Activated CD4-positive, alpha-beta T cell treated with anti-CD3 and anti-CD28 coated beads for 48 hours (primary cell): Measurements from ENCODE around the gene ABT1.
A peak's percentile ranks its signal among the peaks of the same experiment; 100 is the strongest.

Experiments used
- DNase-seq: peaks from one replicate; pipeline ENCODE4 v3.0.0-alpha.2; 2020

Gene ABT1

DNA sequence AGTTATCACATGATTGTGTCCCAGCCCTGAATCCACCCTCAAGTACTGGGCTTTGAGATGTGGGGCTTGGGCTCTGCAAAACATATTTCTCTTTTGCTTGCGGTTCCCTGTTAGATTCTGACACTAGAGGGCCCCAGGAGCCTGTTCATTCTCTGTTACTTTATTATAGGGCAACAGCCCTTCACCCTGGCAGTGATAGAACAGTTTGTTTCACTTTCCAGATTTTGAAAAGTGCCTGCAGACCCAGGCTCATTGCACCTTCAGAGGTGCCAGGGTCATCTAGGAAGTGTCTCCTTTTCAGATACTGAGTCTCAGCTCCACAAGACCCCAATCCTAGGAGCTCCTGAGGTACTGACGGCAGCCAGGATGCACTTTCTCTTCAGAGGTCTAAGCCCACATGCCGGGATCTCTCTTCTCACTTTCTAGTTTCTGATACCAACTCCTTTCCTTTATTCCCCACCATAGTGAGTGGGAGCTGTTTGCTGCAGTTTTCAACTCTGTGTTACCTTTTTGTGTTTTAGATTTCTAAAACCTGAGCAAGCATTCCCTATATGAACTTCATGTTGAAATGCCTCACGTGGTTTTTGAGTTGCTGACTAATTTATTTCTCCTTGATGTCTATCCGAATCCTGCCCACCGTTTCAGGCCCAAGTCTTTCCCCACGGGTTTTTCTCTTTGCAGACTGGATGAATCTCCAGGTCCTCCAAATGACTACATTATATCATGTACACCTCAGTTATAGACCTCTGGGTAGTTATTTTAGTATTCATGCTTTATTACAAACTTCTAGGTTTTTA lies 10.9 kb downstream of the ABT1 start:
- peak; percentile 64 for DNase-seq

DNA sequence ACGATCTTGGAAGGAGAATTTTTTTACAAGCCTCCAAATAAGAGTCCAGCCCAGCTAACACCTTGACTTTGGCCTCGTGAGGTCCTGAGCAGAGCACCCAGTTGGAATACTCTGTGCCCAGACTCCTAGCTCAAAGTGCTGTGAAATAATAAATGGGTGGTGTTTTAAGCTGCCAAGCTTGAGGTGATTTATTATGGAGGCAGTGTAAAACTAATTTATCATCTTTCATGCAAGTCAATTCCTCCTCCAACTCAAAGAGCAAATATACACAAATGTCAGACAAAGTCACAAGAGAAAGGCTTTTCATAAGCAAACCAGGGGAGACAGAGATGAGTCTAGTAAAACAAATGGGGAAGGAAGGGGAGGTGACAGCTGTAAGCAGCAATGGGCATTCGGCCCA lies 12.7 kb downstream of the ABT1 start:
- no peak for DNase-seq

DNA sequence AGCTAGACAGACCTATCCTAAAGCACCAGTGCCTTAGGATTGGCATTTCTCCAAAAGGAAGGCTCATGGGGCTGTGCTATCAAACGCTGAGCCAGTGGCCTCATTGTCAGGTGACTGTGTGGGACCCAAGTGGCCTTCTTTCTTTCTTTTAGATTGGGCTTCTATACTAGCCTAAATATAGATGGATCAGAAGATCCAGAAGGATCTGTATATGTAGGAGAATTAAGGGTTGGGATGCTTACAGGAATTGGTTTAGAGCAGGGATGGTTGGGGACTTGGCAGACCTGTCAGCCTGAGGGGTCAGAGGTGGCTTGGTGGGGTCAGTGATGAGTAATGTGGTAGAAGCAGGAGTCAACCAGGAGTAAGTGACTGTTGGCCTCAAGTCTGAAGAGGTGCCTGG lies 14.8 kb downstream of the ABT1 start:
- no peak for DNase-seq

DNA sequence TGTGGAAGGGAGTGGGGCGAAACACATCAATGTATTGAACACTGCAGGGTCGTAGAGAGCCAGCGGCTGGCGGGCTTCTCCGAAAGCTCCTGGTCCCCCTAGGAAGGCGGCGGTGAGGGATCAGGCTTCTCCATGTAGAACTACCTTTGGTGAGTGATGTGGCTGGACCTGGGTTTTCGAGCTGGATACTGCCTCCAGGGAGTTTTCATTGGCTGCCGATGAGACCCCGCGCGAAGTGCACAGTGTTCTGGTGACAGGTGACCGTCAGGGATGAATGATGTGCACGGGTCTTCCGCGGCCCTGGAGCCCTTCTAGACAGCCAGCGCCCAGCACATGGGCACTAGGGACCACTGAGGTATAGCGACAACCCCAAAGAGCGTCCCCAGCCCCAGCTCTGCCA lies 16.4 kb downstream of the ABT1 start:
- DNase-seq = no peak

DNA sequence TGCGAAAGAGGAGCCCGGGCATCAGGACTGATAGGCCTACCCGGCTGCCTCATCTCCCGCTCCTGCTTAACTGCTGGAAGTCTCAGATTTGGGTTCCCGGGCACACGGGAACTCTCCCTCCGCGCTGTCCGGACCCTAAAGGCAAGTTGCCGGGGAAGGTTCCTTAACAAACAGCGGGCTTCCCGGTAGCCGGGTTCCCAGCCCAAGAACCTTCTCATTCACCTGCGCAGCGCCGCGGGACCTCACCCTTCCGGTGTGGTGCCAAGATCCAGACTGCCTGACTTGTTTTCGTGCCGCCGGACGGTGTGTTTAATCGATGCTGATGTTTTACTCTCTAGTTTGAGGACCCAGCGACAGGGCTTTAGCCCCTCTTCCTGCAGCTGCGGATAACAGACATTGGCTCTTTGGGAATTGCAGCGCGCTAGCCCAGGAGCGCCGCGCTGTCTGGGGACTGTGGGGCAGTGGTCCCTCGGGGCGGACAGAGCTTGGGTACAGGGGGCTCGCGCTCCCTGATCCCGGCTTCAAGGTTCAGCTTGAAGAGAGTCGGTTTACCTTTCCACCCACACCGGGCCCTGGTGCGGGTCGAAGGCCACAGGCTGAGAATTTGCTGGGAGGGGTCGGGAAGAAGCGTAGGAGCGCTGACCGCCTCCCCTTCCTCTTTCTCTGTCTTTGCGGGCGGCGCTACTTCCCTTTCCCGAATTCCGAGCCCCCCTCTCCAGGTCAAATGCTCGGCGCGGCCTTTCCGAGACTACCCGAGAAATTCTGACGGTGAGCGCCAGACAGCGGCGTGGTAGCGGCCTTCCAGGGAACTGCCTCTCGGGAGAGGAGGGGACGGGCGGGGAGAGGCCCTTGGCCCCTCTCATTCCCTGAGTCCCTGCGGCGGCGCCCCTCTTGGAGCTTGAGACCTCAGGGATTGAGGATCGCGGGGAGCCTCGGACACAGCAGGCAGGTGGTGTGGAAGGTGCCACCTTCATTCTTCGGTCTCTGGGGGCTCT lies 17.2 kb downstream of the ABT1 start:
- peak; percentile 40 for DNase-seq

DNA sequence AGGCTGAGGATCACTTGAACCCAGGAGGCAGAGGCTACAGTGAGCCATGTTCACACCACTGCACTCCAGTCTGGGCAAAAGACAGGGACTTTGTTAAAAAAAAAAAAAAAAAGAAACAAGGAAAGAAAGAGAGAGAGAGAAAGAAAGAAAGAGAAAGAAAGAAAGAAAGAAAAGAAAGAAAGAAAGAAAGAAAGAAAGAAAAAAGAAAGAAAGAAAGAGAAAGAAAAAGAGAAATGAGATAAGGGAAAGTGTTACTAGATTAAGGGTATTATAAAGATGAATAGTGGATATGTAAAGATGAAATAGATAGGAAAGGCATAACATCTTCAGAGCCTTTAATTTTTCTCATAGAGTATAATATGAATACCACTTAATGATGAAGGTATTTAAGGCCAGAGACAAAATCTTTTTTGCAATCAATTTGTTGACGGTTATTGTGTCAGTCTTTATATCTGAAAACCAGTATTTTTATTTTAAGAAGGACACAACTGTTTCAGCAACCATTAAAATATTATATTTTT lies 26.6 kb downstream of the ABT1 start:
- DNase-seq = no peak

DNA sequence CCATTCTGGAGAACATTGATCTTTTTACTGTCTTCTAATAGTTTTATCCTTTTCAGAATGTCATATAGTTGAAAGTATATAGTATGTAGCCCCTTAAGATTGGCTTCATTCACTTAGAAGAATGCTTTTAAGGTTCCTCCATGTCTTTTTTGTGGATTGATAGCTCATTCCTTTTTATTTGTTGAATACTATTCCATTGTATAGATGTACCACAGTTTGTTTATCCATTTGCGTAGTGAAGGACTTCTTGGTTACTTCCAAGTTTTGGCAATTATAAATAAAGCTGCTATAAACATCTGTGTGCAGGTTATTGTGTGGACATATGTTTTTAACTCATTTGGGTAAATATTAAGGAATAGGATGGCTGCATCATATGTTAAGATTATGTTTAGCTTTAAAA lies 27.8 kb downstream of the ABT1 start:
- no peak for DNase-seq

DNA sequence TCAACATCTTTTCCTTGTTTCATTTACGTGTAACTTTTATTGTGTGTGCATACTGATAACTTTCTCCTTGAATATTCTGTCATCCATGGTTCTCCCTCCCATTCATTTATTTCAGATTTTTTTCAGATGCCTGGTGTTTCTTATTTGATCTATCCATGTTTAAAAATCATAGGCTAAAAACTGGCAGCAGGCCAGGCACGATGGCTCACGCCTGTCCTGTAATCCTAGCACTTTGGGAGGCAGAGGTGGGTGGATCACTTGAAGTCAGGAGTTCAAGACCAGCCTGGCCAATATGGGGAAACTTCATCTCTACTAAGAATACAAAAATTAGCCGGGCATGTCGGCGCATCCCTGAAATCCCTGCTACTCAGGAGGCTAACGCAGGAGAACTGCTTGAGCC lies 31.1 kb downstream of the ABT1 start:
- DNase-seq = no peak

DNA sequence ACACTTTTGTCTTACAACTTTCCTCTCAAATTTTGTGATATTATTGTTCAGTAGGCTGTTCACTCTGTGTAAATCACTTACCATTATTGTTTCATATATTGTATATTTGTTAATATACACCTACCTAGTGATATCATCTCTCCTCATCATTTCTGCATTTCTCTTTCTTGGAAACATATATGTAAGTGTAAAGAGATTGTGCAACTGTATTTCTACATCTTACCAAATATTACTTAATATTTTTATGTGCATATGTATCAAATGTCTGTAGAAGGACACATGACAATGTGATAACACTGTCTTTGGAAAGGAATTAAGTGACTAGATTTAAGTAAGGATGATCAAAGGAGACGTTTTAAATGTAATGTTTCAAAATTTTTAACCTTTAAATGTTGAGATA lies 32.6 kb downstream of the ABT1 start:
- DNase-seq = no peak

DNA sequence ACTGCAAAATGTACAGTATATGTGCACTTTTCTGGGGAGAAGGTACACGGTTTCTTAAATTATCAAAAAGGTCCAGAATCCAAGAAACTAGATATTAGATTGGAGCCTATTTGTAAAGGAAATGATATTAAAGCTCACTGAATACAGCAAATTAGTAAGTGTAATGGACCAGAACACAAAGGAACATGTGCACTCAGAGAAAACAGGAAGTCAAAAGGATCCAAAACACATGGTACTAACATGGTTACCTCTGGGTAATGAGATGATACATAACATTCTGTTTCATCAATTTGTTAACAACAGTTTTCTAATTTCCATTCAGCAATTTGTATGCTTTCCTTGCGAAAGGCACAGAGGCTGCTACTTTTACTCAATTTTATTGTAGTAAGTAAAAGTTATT lies 44.1 kb downstream of the ABT1 start:
- DNase-seq = no peak

DNA sequence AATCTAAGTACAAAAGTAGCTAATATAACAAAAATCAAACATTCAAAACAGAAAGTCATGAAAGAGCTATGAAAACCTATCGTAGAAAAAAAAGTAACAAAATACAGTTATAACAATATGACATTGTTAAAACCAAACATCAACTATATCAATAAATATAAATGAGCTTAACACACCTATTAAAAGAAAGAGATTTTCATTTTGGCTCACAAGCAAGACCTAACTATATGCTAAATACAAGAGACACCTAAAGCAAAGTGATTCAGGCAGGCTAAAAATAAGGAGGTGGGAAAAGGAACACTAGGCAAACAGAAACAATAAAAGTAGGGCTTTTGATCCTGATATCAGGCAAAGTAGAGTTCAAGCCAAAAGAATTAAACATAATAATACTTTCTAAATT lies 49.3 kb downstream of the ABT1 start:
- DNase-seq = no peak
